GM23338 (cell line): ENCODE results near the gene TIPRL. TPM values are rescaled to one million over a fixed set of nuclear protein-coding genes. Genes with fewer than 3 reads are reported as not detected.
"Not testable (repeated sequence)": the region's sequence is repeated elsewhere in the genome, so short reads cannot be mapped to it uniquely, and the experiment has no call there.

Source experiments
- ATAC-seq: fragments of 200-7000 bp; cut with Tn5 transposase; 3 replicates; pipeline ENCODE4 v1.9.1; 2020
- DNase-seq: peaks from one replicate; pipeline ENCODE4 v3.0.0-alpha.2; 2015; ENCODE audit warnings: low spot score
- H2AFZ ChIP-seq: fragments of 200-600 bp; sonication (generic); 2 replicates; pipeline ENCODE4 v1.8.0; 2016; ENCODE audit warnings: antibody characterized with exemption, mild to moderate bottlenecking, moderate library complexity
- H3F3A ChIP-seq: fragments of 200-600 bp; sonication (generic); replicated peaks from 2 replicates; pipeline ENCODE4 v1.8.0; 2017; ENCODE audit warnings: antibody characterized with exemption, mixed run types, low read depth
- H3K27ac ChIP-seq: fragments of 200-600 bp; sonication (generic); 2 replicates; pipeline ENCODE4 v1.6.1; 2016; ENCODE audit warnings: low read depth
- H3K27me3 ChIP-seq: fragments of 200-600 bp; sonication (generic); 2 replicates; pipeline ENCODE4 v1.8.0; 2016; ENCODE audit warnings: mild to moderate bottlenecking, mixed run types, moderate library complexity; ENCODE audit not compliant: insufficient read depth
- H3K36me3 ChIP-seq: fragments of 200-600 bp; sonication (generic); 2 replicates; pipeline ENCODE4 v1.8.0; 2016; ENCODE audit warnings: mild to moderate bottlenecking; ENCODE audit not compliant: insufficient read depth
- H3K4me1 ChIP-seq: fragments of 200-600 bp; sonication (generic); 2 replicates; pipeline ENCODE4 v1.8.0; 2016; ENCODE audit warnings: mild to moderate bottlenecking, moderate library complexity; ENCODE audit not compliant: insufficient read depth
- H3K4me2 ChIP-seq: fragments of 200-600 bp; sonication (generic); 2 replicates; pipeline ENCODE4 v1.7.1; 2017; ENCODE audit warnings: mixed run types
- H3K4me3 ChIP-seq: fragments of 200-600 bp; sonication (generic); 2 replicates; pipeline ENCODE4 v1.6.1; 2016; ENCODE audit warnings: mixed run types
- H3K79me2 ChIP-seq: fragments of 200-600 bp; sonication (generic); replicated peaks from 2 replicates; pipeline ENCODE4 v1.8.0; 2017; ENCODE audit warnings: mild to moderate bottlenecking; ENCODE audit not compliant: insufficient read depth
- H3K9me2 ChIP-seq: fragments of 200-600 bp; sonication (generic); 2 replicates; pipeline ENCODE4 v1.8.0; 2017; ENCODE audit not compliant: insufficient read depth
- H4K20me1 ChIP-seq: fragments of 200-600 bp; sonication (generic); replicated peaks from 2 replicates; pipeline ENCODE4 v1.8.0; 2017; ENCODE audit warnings: mild to moderate bottlenecking; ENCODE audit not compliant: insufficient read depth
- H3K27ac Mint-ChIP-seq: 2 replicates; pipeline ENCODE4 v1.8.0; 2020; ENCODE audit warnings: inconsistent platforms, mild to moderate bottlenecking, moderate library complexity, mixed read lengths
- H3K27me3 Mint-ChIP-seq: 3 replicates; pipeline ENCODE4 v1.8.0; 2022; ENCODE audit warnings: low read depth, mild to moderate bottlenecking, moderate library complexity, mixed read lengths, inconsistent platforms; ENCODE audit not compliant: insufficient read depth, poor library complexity
- H3K36me3 Mint-ChIP-seq: 3 replicates; pipeline ENCODE4 v1.8.0; 2021; ENCODE audit warnings: low read depth, mild to moderate bottlenecking, inconsistent platforms, moderate library complexity, mixed read lengths
- H3K4me1 Mint-ChIP-seq: 3 replicates; pipeline ENCODE4 v1.8.0; 2020; ENCODE audit warnings: mild to moderate bottlenecking, inconsistent platforms, mixed read lengths
- H3K4me3 Mint-ChIP-seq: 3 replicates; pipeline ENCODE4 v1.8.0; 2021; ENCODE audit warnings: moderate library complexity, mild to moderate bottlenecking, inconsistent platforms, mixed read lengths
- H3K9me3 Mint-ChIP-seq: 3 replicates; pipeline ENCODE4 v1.8.0; 2020; ENCODE audit warnings: moderate library complexity, mild to moderate bottlenecking, inconsistent platforms, mixed read lengths
- EZH2 ChIP-seq: fragments of 200-600 bp; sonication (generic); IDR thresholded peaks from one replicate; pipeline ENCODE4 v1.8.0; 2017; ENCODE audit warnings: antibody characterized with exemption, mild to moderate bottlenecking, low read depth; ENCODE audit not compliant: unreplicated experiment
- POLR2AphosphoS5 ChIP-seq: IDR thresholded peaks from 2 replicates; pipeline ENCODE4 v1.6.1; 2016; ENCODE audit warnings: antibody characterized with exemption, low read depth
- ZNF114 ChIP-seq: fragments of 250-450 bp; sonication (Bioruptor Pico); IDR thresholded peaks from 2 replicates; pipeline ENCODE4 v1.5.0; 2020; ENCODE audit warnings: mild to moderate bottlenecking, moderate library complexity
- polyA plus RNA-seq: library from polyadenylated mRNA; unstranded; fragments of >200 nt; fragmentation: Nextera tagmentation; extraction: Ambion mirVana; gene quantifications from 2 replicates; pipeline ENCODE4 v1.2.1, GENCODE V29; 2016
- total RNA-seq: library from RNA; depleted of rRNA; stranded (reverse); fragments of >200 nt; shearing (Covaris generic); gene quantifications from 2 replicates; pipeline ENCODE4 v1.2.3, GENCODE V29; 2014
- TF ChIP-seq, protein P1 (sequence below): IDR thresholded peaks from 2 replicates; pipeline ENCODE4 v1.6.1; 2016; ENCODE audit warnings: antibody characterized with exemption
- TF ChIP-seq, protein P2 (sequence below), 2 experiments: fragments of 200-600 bp in 1 of 2; sonication (generic) in 1 of 2; conservative IDR thresholded peaks; 2 replicates each; pipeline versions ENCODE4 v1.5.1 to v1.6.1; 2016 to 2017; ENCODE audit warnings: antibody characterized with exemption in 2 of 2, low read depth in 2 of 2, mild to moderate bottlenecking in 2 of 2, moderate library complexity in 1 of 2
- TF ChIP-seq, protein P3 (sequence below): fragments of 250-450 bp; sonication (Bioruptor Pico); IDR thresholded peaks from 2 replicates; pipeline ENCODE4 v1.5.0; 2020; ENCODE audit warnings: mild to moderate bottlenecking, moderate library complexity

The TIPRL gene
- total and polyA plus RNA-seq, 2 experiments from 2014 or later = 15.9 to 32.0 TPM

DNA sequence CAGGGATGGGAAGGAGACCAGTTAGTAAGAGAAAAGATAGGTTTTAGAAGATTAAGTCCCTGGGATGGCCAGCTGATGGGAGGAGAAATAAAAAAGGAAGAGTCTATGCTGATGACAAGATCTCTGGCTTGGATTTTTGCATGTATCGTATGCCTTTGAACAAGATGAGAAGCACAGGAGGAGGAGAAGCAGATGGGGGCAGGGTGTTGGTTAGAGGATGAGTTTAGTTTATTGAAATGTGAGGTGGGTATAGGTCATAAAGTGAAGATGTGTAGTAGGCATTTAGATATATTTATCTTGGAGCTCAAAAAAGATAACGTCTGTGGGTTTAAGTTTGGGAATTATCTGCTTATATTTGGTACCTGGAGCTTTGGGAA is 1.4 kb downstream of the TIPRL start:
- Mint-ChIP-seq H3K27me3 (no peaks in the 10 kb centered on the region), H3K9me3 (no peaks in the 10 kb centered on the region), H3K4me1 (no peaks in the 10 kb centered on the region; the same call in 2 of the 3 replicates), H3K4me3 (no peak overlapping the region), H3K36me3 (0 out of 3 replicates have a peak, but pooled peaks cover 2% of the 10 kb centered on the region), H3K27ac (no peak overlapping the region)
- Histone ChIP-seq H3K4me1 (peaks cover 10% of the 10 kb centered on the region; the same call in 1 of the 2 replicates), H3K27ac (no peak overlapping the region), H3K4me2 (peak overlapping the region; percentile 95), H3K27me3 (no peaks in the 10 kb centered on the region), H2AFZ (no peak overlapping the region), H3K4me3 (peak overlapping the region; percentile 96), H3F3A (no peaks in the 10 kb centered on the region; the same call in 1 of the 2 replicates), H3K79me2 (peaks cover 37% of the 10 kb centered on the region), H3K9me2 (no peaks in the 10 kb centered on the region), H3K36me3 (no peaks in the 10 kb centered on the region), H4K20me1 (no peaks in the 10 kb centered on the region)
- no peak for DNase-seq
- ATAC-seq = no peak
- TF ChIP-seq, protein P1, sequence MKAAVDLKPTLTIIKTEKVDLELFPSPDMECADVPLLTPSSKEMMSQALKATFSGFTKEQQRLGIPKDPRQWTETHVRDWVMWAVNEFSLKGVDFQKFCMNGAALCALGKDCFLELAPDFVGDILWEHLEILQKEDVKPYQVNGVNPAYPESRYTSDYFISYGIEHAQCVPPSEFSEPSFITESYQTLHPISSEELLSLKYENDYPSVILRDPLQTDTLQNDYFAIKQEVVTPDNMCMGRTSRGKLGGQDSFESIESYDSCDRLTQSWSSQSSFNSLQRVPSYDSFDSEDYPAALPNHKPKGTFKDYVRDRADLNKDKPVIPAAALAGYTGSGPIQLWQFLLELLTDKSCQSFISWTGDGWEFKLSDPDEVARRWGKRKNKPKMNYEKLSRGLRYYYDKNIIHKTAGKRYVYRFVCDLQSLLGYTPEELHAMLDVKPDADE = no peak
- TF ChIP-seq, protein P2, sequence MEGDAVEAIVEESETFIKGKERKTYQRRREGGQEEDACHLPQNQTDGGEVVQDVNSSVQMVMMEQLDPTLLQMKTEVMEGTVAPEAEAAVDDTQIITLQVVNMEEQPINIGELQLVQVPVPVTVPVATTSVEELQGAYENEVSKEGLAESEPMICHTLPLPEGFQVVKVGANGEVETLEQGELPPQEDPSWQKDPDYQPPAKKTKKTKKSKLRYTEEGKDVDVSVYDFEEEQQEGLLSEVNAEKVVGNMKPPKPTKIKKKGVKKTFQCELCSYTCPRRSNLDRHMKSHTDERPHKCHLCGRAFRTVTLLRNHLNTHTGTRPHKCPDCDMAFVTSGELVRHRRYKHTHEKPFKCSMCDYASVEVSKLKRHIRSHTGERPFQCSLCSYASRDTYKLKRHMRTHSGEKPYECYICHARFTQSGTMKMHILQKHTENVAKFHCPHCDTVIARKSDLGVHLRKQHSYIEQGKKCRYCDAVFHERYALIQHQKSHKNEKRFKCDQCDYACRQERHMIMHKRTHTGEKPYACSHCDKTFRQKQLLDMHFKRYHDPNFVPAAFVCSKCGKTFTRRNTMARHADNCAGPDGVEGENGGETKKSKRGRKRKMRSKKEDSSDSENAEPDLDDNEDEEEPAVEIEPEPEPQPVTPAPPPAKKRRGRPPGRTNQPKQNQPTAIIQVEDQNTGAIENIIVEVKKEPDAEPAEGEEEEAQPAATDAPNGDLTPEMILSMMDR (conservative IDR thresholded peaks at IDR 0.05; ENCODE audit: low read depth in 2 of 2) = no peak
- TF ChIP-seq ZNF114 (CRISPR knock-in tag) (no peak), EZH2 (no peak)

DNA sequence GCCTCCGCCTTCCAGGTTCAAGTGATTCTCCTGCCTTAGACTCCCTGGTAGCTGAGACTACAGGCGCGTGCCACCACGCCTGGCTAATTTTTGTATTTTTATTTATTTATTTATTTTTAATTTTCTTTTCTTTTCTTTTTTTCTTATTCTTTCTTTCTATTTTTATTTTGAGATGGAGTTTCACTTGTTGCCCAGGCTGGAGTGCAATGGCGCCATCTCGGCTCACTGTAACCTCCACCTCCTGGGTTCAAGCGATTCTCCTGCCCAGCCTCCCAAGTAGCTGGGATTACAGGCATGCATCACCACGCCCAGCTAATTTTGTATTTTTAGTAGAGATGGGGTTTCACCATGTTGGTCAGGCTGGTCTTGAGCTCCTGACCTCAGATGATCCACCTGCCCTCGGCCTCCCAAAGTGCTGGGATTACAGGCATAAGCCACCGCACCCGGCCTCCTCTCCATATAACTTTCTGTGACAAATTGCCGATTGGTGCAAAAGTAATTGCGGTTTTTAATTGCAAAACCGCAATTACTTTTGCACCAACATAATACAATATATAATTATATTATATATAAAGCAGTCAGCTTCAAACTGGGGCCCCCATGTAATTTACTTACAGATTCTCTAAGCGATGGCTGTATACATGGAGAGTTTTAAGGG is 2.4 kb downstream of the TIPRL start:
- H4K20me1 ChIP-seq, H3K9me3 Mint-ChIP-seq, DNase-seq, H3K4me2 ChIP-seq, H3K27me3 Mint-ChIP-seq, H3K4me3 ChIP-seq, H3F3A ChIP-seq, ATAC-seq, H3K27ac ChIP-seq, H3K36me3 Mint-ChIP-seq, H2AFZ ChIP-seq, H3K27me3 ChIP-seq, H3K4me3 Mint-ChIP-seq, H3K9me2 ChIP-seq, H3K36me3 ChIP-seq, H3K27ac Mint-ChIP-seq, H3K4me1 Mint-ChIP-seq: not testable (repeated sequence)
- peaks cover 10% of the 10 kb centered on the region; the same call in 1 of the 2 replicates for H3K4me1 ChIP-seq
- H3K79me2 ChIP-seq = peaks cover 37% of the 10 kb centered on the region

DNA sequence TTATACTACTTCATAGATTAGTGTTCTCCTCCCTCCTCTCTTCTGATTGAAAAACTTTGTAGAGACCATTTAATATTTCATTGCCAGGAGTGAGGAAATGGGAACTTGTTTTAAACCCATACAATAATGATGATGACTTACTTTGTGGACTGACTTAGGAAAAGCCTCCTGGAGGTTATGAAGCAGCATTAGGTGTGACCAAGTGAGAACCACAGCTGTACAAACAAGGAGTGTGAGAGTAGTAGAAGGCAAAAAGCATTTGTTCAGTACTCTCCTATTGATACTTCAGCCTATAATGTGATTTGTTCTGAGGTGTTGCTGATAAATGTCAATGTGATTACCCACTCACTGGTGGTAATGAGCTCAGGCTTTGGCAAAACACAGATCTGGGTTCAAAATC is 8.4 kb downstream of the TIPRL start:
- H3K36me3 Mint-ChIP-seq = peaks cover 17% of the 10 kb centered on the region; the same call in 2 of the 3 replicates
- 0 out of 2 replicates have a peak, but pooled peaks cover 4% of the 10 kb centered on the region for H3K4me1 ChIP-seq
- TF ChIP-seq EZH2 (no peak), POLR2AphosphoS5 (no peak)
- TF ChIP-seq, protein P3, sequence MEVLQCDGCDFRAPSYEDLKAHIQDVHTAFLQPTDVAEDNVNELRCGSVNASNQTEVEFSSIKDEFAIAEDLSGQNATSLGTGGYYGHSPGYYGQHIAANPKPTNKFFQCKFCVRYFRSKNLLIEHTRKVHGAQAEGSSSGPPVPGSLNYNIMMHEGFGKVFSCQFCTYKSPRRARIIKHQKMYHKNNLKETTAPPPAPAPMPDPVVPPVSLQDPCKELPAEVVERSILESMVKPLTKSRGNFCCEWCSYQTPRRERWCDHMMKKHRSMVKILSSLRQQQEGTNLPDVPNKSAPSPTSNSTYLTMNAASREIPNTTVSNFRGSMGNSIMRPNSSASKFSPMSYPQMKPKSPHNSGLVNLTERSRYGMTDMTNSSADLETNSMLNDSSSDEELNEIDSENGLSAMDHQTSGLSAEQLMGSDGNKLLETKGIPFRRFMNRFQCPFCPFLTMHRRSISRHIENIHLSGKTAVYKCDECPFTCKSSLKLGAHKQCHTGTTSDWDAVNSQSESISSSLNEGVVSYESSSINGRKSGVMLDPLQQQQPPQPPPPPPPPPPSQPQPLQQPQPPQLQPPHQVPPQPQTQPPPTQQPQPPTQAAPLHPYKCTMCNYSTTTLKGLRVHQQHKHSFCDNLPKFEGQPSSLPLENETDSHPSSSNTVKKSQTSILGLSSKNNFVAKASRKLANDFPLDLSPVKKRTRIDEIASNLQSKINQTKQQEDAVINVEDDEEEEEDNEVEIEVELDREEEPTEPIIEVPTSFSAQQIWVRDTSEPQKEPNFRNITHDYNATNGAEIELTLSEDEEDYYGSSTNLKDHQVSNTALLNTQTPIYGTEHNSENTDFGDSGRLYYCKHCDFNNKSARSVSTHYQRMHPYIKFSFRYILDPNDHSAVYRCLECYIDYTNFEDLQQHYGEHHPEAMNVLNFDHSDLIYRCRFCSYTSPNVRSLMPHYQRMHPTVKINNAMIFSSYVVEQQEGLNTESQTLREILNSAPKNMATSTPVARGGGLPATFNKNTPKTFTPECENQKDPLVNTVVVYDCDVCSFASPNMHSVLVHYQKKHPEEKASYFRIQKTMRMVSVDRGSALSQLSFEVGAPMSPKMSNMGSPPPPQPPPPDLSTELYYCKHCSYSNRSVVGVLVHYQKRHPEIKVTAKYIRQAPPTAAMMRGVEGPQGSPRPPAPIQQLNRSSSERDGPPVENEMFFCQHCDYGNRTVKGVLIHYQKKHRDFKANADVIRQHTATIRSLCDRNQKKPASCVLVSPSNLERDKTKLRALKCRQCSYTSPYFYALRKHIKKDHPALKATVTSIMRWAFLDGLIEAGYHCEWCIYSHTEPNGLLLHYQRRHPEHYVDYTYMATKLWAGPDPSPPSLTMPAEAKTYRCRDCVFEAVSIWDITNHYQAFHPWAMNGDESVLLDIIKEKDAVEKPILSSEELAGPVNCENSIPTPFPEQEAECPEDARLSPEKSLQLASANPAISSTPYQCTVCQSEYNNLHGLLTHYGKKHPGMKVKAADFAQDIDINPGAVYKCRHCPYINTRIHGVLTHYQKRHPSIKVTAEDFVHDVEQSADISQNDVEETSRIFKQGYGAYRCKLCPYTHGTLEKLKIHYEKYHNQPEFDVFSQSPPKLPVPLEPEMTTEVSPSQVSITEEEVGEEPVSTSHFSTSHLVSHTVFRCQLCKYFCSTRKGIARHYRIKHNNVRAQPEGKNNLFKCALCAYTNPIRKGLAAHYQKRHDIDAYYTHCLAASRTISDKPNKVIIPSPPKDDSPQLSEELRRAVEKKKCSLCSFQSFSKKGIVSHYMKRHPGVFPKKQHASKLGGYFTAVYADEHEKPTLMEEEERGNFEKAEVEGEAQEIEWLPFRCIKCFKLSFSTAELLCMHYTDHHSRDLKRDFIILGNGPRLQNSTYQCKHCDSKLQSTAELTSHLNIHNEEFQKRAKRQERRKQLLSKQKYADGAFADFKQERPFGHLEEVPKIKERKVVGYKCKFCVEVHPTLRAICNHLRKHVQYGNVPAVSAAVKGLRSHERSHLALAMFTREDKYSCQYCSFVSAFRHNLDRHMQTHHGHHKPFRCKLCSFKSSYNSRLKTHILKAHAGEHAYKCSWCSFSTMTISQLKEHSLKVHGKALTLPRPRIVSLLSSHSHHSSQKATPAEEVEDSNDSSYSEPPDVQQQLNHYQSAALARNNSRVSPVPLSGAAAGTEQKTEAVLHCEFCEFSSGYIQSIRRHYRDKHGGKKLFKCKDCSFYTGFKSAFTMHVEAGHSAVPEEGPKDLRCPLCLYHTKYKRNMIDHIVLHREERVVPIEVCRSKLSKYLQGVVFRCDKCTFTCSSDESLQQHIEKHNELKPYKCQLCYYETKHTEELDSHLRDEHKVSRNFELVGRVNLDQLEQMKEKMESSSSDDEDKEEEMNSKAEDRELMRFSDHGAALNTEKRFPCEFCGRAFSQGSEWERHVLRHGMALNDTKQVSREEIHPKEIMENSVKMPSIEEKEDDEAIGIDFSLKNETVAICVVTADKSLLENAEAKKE (CRISPR knock-in tag) = no peak

More for the DNA sequence above, 8.4 kb downstream of the TIPRL start:
- H3K4me2 ChIP-seq = no peak overlapping the region
- ATAC-seq (no peak), DNase-seq (no peak)
- Mint-ChIP-seq H3K9me3 (no peaks in the 10 kb centered on the region), H3K4me3 (no peak overlapping the region), H3K27ac (no peak overlapping the region), H3K27me3 (no peaks in the 10 kb centered on the region), H3K4me1 (no peaks in the 10 kb centered on the region; the same call in 2 of the 3 replicates)
- 0 out of 2 replicates have a peak overlapping the region, but pooled peaks have one; percentile 30 for H3K27ac ChIP-seq
- H3K27me3 ChIP-seq = no peaks in the 10 kb centered on the region
- H3K79me2 ChIP-seq = peaks cover 14% of the 10 kb centered on the region
- no peak overlapping the region for H2AFZ ChIP-seq
- H3K4me3 ChIP-seq = no peak overlapping the region
- no peaks in the 10 kb centered on the region for H3F3A ChIP-seq
- H4K20me1 ChIP-seq = no peaks in the 10 kb centered on the region
- H3K9me2 ChIP-seq = no peaks in the 10 kb centered on the region
- H3K36me3 ChIP-seq = 0 out of 2 replicates have a peak, but pooled peaks cover 11% of the 10 kb centered on the region
